Colon (tissue), 2 donors: Measurements from ENCODE around the gene SNURF.
"Not testable (repeated sequence)": the region's sequence is repeated elsewhere in the genome, so short reads cannot be mapped to it uniquely, and the experiment has no call there.

Experiments
- FAIRE-seq: peaks from 2 replicates; lab custom pipeline; 2012; peaks lifted over from hg19 to GRCh38; lab: Jason Lieb, UNC
- donor health status: control.
- donor health status: control.

SNURF gene

GRCh38 chr15:24971052-24971451 lies 16.3 kb downstream of the SNURF start:
- no peak for FAIRE-seq

- no peak for FAIRE-seq
Observed at GRCh38 chr15:24971772-24972171, 17.0 kb downstream of the SNURF start.

DNA sequence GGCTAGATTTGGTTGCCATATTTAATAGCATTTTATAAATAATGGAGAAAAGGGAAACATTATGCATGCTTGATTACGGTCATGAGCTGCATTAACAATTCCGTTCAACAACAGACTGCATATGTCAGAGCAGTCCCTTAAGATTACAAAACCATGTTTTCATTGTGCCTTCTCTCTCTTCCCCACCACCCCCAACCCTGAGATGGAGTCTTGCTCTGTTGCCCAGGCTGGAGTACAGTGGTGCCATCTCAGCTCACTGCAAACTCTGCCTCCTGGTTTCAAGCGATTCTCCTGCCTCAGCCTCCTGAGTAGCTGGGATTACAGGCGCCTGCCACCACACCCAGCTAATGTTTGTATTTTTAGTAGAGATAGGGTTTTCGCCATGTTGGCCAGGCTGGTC lies 17.9 kb downstream of the SNURF start:
- not testable (repeated sequence) for FAIRE-seq

DNA sequence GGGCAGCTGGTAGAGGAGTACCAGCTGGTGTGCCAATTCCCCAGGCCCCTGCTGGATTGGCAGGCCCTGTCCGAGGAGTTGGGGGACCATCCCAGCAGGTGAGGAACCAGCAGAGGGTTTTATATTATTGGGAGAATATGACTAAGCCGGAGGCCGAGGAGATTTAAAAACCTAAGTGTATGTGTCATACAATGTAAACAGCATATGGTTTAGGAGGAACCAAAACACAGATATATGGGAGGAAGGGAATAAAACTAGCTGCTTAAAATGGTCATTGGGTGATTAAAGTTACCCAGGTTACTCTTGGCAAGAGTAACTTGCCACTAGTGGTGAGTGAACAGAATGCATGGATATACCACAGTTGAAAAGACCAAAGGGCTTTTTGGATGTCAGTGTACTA lies 22.1 kb downstream of the SNURF start:
- FAIRE-seq, result no peak

GRCh38 chr15:24977686-24978085 lies 22.9 kb downstream of the SNURF start:
- no peak for FAIRE-seq

DNA sequence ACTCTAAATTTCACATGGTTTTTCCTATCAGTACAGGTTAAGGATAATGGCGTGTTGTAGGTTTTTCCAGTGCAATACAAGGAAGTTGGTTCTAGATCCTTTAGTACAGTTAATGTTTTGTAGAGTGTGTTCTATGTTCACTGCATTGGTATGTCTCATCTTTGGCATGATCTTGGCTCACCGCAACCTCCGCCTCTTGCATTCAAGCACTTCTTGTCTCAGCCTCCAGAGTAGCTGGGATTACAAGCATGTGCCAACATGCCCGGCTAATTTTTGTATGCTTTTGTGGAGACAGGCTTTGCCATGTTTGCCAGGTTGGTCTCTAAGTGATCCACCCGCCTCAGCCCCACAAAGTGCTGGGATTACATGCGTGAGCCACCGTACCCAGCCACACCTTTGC lies 30.4 kb downstream of the SNURF start:
- no peak for FAIRE-seq

DNA sequence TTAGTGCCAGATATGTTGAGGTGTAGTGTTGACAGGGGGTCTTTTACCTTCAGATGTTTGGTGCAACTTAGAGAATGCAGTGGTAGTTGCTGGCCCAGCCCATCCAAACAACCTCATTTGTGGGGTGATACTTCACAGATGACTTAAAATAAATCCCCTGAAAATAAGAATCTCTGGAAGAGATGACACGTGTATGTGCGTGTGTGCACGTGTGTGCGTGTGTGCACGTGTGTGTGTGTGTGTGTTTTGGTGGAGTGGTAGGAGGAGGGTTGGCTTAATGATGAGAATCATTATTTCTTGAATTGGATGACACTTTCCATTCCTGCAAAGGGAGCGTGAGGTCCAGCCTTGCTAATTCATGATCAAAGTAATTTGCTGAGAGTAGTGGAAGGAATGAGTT lies 31.9 kb downstream of the SNURF start:
- no peak for FAIRE-seq
